Gastroesophageal sphincter (tissue), 3 donors: ENCODE results near the gene GARIN5B.

Experiments used
- POLR2AphosphoS5 ChIP-seq: sonication (generic); formaldehyde crosslinking; IDR thresholded peaks from one replicate; pipeline ENCODE4 v1.6.1; 2017; ENCODE audit warnings: antibody characterized with exemption
- TF ChIP-seq, protein P1 (sequence below), 4 experiments: fragments of 200-600 bp in 2 of 4; fragments of 450-650 bp in 2 of 4; sonication (generic) in 1 of 4; IDR thresholded peaks; one replicate each; pipeline ENCODE4 v1.5.1; 2017 to 2019; ENCODE audit warnings: antibody characterized with exemption in 4 of 4, mild to moderate bottlenecking in 2 of 4, moderate library complexity in 2 of 4

- TF ChIP-seq POLR2AphosphoS5, result no peak
- TF ChIP-seq, protein P1, sequence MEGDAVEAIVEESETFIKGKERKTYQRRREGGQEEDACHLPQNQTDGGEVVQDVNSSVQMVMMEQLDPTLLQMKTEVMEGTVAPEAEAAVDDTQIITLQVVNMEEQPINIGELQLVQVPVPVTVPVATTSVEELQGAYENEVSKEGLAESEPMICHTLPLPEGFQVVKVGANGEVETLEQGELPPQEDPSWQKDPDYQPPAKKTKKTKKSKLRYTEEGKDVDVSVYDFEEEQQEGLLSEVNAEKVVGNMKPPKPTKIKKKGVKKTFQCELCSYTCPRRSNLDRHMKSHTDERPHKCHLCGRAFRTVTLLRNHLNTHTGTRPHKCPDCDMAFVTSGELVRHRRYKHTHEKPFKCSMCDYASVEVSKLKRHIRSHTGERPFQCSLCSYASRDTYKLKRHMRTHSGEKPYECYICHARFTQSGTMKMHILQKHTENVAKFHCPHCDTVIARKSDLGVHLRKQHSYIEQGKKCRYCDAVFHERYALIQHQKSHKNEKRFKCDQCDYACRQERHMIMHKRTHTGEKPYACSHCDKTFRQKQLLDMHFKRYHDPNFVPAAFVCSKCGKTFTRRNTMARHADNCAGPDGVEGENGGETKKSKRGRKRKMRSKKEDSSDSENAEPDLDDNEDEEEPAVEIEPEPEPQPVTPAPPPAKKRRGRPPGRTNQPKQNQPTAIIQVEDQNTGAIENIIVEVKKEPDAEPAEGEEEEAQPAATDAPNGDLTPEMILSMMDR (IDR thresholded peaks at IDR 0.05), result no peak
Observed at GRCh38 chr19:55407800-55408532, 44.9 kb upstream of the GARIN5B start.
